NCI-H524 (cell line): Measurements from ENCODE around the gene TRRAP.
A peak's percentile ranks its signal among the peaks of the same experiment; 100 is the strongest.

Experiments
- DNase-seq, 2 experiments: peaks; one replicate each; lab custom pipeline; 2025; lab: John Stamatoyannopoulos, UW

The TRRAP gene

GRCh38 chr7:99006739-99007424 is 128.6 kb downstream of the TRRAP start:
- no peak for DNase-seq

- DNase-seq = no peak
Measured at GRCh38 chr7:99008181-99008631, 129.9 kb downstream of the TRRAP start.

DNA sequence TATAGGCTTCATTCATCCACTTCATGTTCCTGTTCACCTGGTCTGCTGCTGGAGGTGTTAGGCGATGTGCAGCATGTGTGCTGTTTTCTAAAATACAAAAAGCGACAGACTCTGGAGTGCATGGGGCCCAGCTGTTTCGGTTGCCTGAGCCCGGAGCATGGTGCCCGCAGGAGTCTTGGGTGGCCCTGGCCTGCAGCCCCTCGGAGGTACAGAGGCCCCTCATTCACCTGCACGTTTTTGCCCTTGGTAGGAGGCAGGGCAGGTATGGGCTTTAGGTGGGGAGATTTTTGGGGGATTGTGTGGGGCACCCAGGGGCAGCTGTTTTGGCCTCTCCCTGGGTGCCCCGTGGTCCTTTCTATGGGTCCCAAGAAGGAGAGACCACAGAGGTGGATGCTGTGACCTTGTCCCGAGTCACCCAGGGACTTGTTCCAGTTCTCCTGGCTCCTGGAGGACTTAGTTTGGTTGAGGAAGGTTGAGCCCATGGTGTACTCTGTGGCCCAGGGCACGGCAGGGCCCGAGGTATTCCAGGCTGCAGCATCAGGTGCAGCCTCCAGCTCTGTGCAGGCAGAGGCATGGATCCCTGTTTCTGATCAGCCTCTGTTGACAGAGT is 130.7 kb downstream of the TRRAP start:
- DNase-seq = no peak

DNA sequence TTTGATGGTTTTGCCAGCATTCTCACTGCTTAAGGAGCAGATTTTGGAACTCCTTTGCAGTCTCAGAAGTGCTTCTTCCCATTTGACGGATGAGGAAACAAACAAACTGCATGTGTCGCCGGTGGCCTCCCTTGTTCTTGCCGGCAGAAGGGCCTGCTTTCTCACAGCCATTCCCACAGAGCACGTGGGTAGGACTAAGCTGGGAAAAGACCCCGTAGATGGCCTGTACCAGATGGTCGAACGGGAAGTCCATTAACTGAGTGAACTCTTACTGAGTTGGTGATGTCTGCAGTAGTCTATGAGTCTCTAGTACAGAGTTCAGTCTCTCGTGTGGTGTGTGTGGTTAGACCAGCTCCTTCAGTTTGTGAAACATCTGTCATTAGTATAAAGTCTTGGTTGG is 131.9 kb downstream of the TRRAP start:
- DNase-seq = peak in 1 of 2 experiments; percentile 14

DNA sequence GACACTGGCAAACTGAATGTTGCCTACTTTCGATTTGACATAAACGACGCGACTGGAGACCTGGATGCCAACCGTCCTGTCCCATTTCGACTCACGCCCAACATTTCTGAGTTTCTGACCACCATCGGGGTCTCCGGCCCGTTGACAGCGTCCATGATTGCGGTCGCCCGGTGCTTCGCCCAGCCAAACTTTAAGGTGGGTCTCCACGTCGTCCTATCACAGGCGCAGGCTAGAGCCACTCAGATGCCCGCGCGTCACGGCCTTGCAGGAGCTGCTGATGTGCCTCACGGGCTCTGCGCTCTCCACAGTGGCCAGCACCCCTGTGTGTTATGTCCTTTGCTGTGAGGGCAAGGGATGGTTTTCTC is 133.0 kb downstream of the TRRAP start:
- no peak for DNase-seq

DNA sequence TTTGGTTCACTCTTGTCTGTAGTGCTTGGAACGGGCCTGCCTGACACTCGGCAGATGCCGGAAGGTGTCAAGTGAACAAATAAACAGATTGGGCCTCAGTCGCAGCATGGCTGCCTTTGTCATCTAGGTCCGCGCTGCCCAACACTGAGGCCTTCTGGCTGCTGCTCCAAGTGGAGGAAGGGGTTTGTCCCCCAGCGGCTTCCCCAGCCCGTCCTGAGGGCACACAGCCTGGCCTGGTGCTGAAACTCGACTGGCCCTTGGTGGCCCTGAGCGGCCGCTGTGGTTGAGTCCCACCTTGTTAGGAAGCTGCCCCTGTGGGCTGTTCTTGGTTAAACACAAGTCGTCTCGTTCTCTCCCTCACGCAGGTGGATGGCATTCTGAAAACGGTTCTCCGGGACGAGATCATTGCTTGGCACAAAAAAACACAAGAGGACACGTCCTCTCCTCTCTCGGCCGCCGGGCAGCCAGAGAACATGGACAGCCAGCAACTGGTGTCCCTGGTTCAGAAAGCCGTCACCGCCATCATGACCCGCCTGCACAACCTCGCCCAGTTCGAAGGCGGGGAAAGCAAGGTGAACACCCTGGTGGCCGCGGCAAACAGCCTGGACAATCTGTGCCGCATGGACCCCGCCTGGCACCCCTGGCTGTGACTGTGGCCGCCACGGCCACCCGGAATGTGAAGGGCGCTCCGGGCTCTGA is 133.5 kb downstream of the TRRAP start:
- DNase-seq = no peak

DNA sequence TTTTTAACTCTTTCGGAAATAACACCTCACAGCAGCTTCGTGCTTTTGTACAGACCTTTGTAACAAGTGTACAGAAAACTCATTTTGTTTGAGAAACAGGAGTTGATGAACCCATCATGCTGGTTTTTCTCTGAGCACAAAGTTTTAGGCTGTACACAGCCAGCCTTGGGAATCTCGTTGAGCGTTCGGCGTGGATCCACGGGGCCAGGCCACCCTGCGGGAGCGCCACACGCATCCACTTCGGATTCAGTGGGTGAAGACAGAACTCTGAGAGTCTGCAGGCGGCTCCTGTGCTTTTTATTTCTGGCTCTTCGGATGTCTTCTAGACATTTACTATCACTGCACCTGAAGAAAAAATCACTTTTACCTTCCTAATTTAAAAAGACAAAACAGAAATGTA is 134.4 kb downstream of the TRRAP start:
- DNase-seq = no peak

- no peak for DNase-seq
Measured at GRCh38 chr7:99013266-99014112, 135.2 kb downstream of the TRRAP start.

DNA sequence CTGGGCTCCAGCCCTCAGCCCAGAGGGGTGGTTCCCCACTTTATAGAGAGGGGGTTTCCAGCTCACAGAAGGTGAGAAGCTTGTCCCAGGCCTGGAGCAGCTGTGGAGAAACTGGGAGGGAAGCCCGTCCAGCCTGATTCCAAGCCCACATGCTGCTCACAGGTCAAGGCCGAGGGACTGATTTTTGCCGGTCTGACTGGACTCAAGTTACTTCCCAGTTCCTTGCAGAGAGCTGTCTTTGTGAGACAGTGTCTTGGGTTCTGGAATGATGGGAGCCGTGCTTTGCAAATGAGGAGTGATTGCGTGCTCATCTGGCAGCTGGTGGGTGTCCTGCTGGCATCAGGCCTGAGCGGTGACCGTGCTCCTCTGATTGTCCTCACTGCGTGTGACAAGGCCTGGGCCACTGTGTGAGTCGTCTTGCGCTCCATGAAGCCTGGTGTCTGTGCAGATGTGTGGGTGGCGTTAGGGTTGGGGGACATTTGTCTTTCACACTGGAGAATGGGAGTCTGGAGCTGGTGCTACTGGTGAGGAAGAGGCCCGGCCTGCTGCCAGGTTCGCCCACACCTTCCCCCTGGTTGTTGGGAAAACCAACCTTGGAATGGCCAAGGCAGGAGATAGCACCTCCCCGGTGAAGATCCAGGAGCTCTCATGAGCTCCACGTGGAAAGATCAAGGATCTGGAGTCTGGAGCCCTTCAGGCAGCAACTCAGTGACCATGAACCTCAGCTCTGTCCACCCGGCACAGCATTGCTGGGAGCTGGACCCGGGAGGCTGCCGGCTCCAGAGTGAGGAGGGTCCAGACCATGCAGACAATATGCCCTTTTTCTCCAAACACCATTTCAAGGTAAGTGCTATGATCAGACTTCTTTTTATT is 136.0 kb downstream of the TRRAP start:
- no peak for DNase-seq

DNA sequence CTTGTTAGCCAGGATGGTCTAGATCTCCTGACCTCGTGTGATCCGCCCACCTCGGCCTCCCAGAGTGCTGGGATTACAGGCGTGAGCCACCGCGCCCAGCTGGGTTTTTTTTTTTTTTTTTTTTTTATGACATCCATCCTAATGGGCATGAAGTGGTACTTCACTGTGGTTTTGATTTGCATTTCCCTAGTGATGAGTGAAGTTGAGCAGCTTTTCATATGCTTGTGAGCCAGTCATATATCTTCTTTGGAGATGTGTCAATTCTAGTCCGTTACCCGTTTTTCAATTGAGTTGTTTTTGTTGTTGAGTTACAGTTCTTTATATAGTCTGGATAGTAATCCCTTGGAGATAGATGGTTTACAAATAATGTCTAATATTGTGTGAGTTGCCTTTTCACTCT is 137.9 kb downstream of the TRRAP start:
- no peak for DNase-seq

- no peak for DNase-seq
Measured at GRCh38 chr7:99019523-99020412, 141.4 kb downstream of the TRRAP start.

- no peak for DNase-seq
Measured at GRCh38 chr7:99020413-99020715, 142.0 kb downstream of the TRRAP start.

GRCh38 chr7:99021941-99022560 is 143.7 kb downstream of the TRRAP start:
- DNase-seq = no peak

DNA sequence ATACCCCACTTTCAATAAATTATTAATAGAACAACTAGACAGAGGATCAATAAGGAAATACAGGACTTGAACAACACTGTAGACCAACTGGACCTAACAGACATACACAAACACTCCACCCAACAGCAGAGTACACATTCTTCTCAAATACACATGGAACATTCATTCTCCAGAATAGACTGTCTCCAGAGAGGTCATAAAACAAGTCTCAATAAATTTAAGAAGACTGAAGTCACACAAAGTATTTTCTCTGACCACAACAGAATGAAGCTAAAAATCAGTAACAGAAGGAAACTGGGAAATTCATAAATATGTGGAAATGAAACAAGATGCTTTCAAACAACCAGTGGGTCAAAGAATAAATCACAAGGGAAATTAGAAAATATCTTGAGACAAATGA is 145.7 kb downstream of the TRRAP start:
- no peak for DNase-seq

- DNase-seq = no peak
Measured at GRCh38 chr7:99027241-99027640, 148.9 kb downstream of the TRRAP start.

DNA sequence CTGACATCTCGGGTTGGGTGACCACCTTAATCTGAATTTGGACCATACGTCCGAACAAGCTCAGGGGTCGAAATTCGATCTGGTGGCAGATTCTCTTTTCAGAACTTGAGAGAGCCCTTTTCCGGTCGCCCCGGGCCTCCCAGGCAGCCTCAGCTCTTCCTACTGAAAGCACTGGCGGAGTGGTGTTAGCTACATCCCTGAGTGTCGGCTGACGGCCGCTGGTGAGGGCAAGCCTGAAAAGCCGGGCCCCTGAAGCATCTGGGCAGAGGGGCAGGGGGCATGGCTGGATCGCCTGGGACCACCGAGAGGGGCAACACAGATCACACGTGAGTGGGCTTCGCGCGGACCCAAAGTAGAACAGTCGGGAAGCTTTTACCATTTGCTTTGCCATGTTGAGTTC is 149.5 kb downstream of the TRRAP start:
- no peak for DNase-seq

GRCh38 chr7:99028261-99028973 is 150.1 kb downstream of the TRRAP start:
- no peak for DNase-seq

DNA sequence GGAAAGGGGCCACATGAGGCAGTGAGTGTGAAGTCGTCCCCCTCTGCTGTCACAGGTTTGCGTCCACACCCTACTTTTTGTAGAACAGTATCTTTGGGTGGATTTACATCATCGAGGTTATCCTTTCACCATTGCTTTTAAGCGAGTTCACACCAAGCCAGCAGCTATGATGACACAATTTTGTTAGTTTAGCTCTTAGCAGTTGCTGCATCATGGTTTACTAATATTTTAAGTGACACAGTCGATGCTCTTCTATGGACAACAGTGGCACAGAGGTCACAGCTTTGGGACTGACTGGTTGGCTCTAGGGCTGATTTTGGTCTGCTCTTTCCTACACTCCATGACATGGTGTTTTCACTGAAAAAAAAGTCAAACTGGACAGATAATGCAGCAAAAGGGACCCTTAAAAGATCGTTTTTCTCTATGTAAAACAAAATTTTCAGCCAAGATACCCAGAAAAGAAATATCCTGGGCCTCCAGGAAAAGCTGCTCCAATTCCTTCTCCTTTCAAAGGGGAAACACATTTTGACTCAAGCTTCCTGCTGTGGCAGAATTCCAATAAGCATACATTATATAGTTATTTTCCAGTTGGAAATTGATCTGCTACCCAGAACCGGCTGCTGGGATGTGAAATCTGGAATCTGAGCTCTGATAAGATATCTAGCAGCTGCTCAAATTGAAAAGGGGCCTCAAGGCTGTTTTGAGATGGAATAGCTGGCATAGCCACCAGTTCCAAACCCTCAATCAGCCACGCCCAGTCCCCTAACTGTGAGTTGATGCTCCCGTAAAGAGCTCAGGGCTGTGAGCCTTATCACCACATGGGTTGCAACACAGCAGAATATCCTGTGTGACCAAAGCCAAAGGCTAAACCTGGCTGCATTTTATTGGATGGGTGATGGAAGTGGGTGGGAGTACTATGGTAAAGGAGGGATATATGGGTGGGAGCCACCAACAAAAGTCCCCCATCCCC is 151.4 kb downstream of the TRRAP start:
- DNase-seq = no peak
